ENCODE data around the gene SVEP1.

SVEP1 gene

GRCh38 chr9:110499608-110500007, 79.9 kb downstream of the SVEP1 start:
- H3K4me3 ChIP-seq (ENCODE audit: low read depth, low read length, poor library complexity, severe bottlenecking) = no peak overlapping the region
- H2AFZ ChIP-seq (ENCODE audit: low read length) = no peak overlapping the region
- TF ChIP-seq EZH2 (IDR thresholded peaks at IDR 0.05; ENCODE audit: borderline replicate concordance, low read length) = no peak
- TF ChIP-seq CTCF (IDR thresholded peaks at IDR 0.05; ENCODE audit: low read length) = no peak
- no peaks in the 10 kb centered on the region for H3F3A ChIP-seq (ENCODE audit: insufficient read depth, low read length)
- H3K4me2 ChIP-seq (ENCODE audit: low read length) = no peak overlapping the region
- H3K9me3 ChIP-seq (ENCODE audit: low read length) = no peaks in the 10 kb centered on the region
- H3K9ac ChIP-seq (ENCODE audit: low read length) = no peak overlapping the region
- no peaks in the 10 kb centered on the region for H3K79me2 ChIP-seq (ENCODE audit: insufficient read depth, low read length)
- H3K36me3 ChIP-seq (ENCODE audit: insufficient read depth, low read length) = no peaks in the 10 kb centered on the region
- no peaks in the 10 kb centered on the region for H3K9me2 ChIP-seq (ENCODE audit: low read depth, low read length)
- no peak overlapping the region for H3K27ac ChIP-seq (ENCODE audit: low read depth, low read length, poor library complexity, severe bottlenecking)
- no peaks in the 10 kb centered on the region for H4K20me1 ChIP-seq (ENCODE audit: insufficient read depth, low read length)
- no peaks in the 10 kb centered on the region for H3K27me3 ChIP-seq (ENCODE audit: insufficient read depth, low read length)
- H3K4me1 ChIP-seq (ENCODE audit: insufficient read depth, low read length, severe bottlenecking) = no peaks in the 10 kb centered on the region

GRCh38 chr9:110487196-110487595, 92.3 kb downstream of the SVEP1 start:
- H3K36me3 ChIP-seq (ENCODE audit: insufficient read depth, low read length) = no peaks in the 10 kb centered on the region
- H2AFZ ChIP-seq (ENCODE audit: low read length) = no peak overlapping the region
- H3F3A ChIP-seq (ENCODE audit: insufficient read depth, low read length) = no peaks in the 10 kb centered on the region
- no peaks in the 10 kb centered on the region for H3K9me3 ChIP-seq (ENCODE audit: low read length)
- no peak overlapping the region for H3K9ac ChIP-seq (ENCODE audit: low read length)
- H3K27ac ChIP-seq (ENCODE audit: low read depth, low read length, poor library complexity, severe bottlenecking) = no peak overlapping the region
- H3K79me2 ChIP-seq (ENCODE audit: insufficient read depth, low read length) = no peaks in the 10 kb centered on the region
- H4K20me1 ChIP-seq (ENCODE audit: insufficient read depth, low read length) = no peaks in the 10 kb centered on the region
- no peak overlapping the region for H3K4me3 ChIP-seq (ENCODE audit: low read depth, low read length, poor library complexity, severe bottlenecking)
- H3K4me2 ChIP-seq (ENCODE audit: low read length) = no peak overlapping the region
- TF ChIP-seq EZH2 (IDR thresholded peaks at IDR 0.05; ENCODE audit: borderline replicate concordance, low read length) = no peak
- no peak for TF ChIP-seq CTCF (IDR thresholded peaks at IDR 0.05; ENCODE audit: low read length)
- 0 out of 2 replicates have a peak, but pooled peaks cover 4% of the 10 kb centered on the region for H3K27me3 ChIP-seq (ENCODE audit: insufficient read depth, low read length)
- H3K9me2 ChIP-seq (ENCODE audit: low read depth, low read length) = no peaks in the 10 kb centered on the region
- H3K4me1 ChIP-seq (ENCODE audit: insufficient read depth, low read length, severe bottlenecking) = no peaks in the 10 kb centered on the region

- Histone ChIP-seq H3K9me2 (ENCODE audit: low read depth, low read length) (no peaks in the 10 kb centered on the region), H4K20me1 (ENCODE audit: insufficient read depth, low read length) (no peaks in the 10 kb centered on the region), H3K27me3 (ENCODE audit: insufficient read depth, low read length) (0 out of 2 replicates have a peak, but pooled peaks cover 4% of the 10 kb centered on the region), H3K27ac (ENCODE audit: low read depth, low read length, poor library complexity, severe bottlenecking) (no peak overlapping the region), H3K79me2 (ENCODE audit: insufficient read depth, low read length) (no peaks in the 10 kb centered on the region), H3K4me2 (ENCODE audit: low read length) (no peak overlapping the region), H3F3A (ENCODE audit: insufficient read depth, low read length) (no peaks in the 10 kb centered on the region), H3K4me1 (ENCODE audit: insufficient read depth, low read length, severe bottlenecking) (no peaks in the 10 kb centered on the region), H3K4me3 (ENCODE audit: low read depth, low read length, poor library complexity, severe bottlenecking) (no peak overlapping the region), H3K9me3 (ENCODE audit: low read length) (no peaks in the 10 kb centered on the region), H3K36me3 (ENCODE audit: insufficient read depth, low read length) (no peaks in the 10 kb centered on the region), H2AFZ (ENCODE audit: low read length) (no peak overlapping the region), H3K9ac (ENCODE audit: low read length) (no peak overlapping the region)
- TF ChIP-seq CTCF (IDR thresholded peaks at IDR 0.05; ENCODE audit: low read length) = no peak
- no peak for TF ChIP-seq EZH2 (IDR thresholded peaks at IDR 0.05; ENCODE audit: borderline replicate concordance, low read length)
Measured at GRCh38 chr9:110486218-110486617, 93.3 kb downstream of the SVEP1 start.

Data from OCI-LY1 (cell line).